HepG2 (cell line): ENCODE measurements around the gene SPP1. TPM values are rescaled to one million over a fixed set of nuclear protein-coding genes. Genes with fewer than 3 reads are reported as not detected.

Experiments used
- ARHGAP35 ChIP-seq: sonication (generic); formaldehyde crosslinking; IDR thresholded peaks from 2 replicates; pipeline ENCODE4 v1.9.0; 2022; ENCODE audit warnings: mild to moderate bottlenecking, inconsistent platforms, moderate library complexity, missing genetic modification reagents, borderline replicate concordance
- ARNTL ChIP-seq: sonication (generic); formaldehyde crosslinking; IDR thresholded peaks from 2 replicates; pipeline ENCODE4 v1.4.0; 2020; ENCODE audit warnings: mild to moderate bottlenecking, missing genetic modification reagents
- ATF7-NPFF ChIP-seq: sonication (generic); formaldehyde crosslinking; IDR thresholded peaks from 2 replicates; pipeline ENCODE4 v1.8.1; 2023; ENCODE audit warnings: mild to moderate bottlenecking, low read depth, missing genetic modification reagents, moderate library complexity
- ERF ChIP-seq: IDR thresholded peaks from 2 replicates; pipeline ENCODE4 v1.6.1; 2018; ENCODE audit warnings: missing biosample characterization, missing genetic modification reagents
- GABPA ChIP-seq, 2 experiments: IDR thresholded peaks; 2 replicates each; pipeline ENCODE4 v1.6.1; 2011 to 2016; ENCODE audit warnings: low read depth in 2 of 2, low read length in 1 of 2, missing biosample characterization in 1 of 2, missing genetic modification characterization in 1 of 2
- HDAC2 ChIP-seq: sonication (generic); formaldehyde crosslinking; IDR thresholded peaks from 2 replicates; pipeline ENCODE4 v1.4.0; 2020; ENCODE audit warnings: missing genetic modification reagents
- NFE2L1 ChIP-seq: sonication (generic); formaldehyde crosslinking; IDR thresholded peaks from 2 replicates; pipeline ENCODE4 v1.4.0; 2020; ENCODE audit warnings: missing genetic modification reagents, mild to moderate bottlenecking, borderline replicate concordance
- NONO ChIP-seq, 2 experiments: fragments of 450-650 bp in 1 of 2; sonication (generic) in 1 of 2; formaldehyde crosslinking in 1 of 2; IDR thresholded peaks in 1 of 2; conservative IDR thresholded peaks in 1 of 2; 2 replicates each; pipeline versions ENCODE4 v1.6.1 to v1.8.0; 2017 to 2022; ENCODE audit warnings: mild to moderate bottlenecking in 1 of 2, missing genetic modification reagents in 1 of 2, moderate library complexity in 1 of 2
- SIX1 ChIP-seq: sonication (generic); formaldehyde crosslinking; IDR thresholded peaks from 2 replicates; pipeline ENCODE4 v1.4.0; 2020; ENCODE audit warnings: missing genetic modification reagents, borderline replicate concordance
- ZBTB20 ChIP-seq: sonication (generic); formaldehyde crosslinking; IDR thresholded peaks from 2 replicates; pipeline ENCODE4 v1.8.1; 2023; ENCODE audit warnings: missing genetic modification reagents, low read depth, mild to moderate bottlenecking, borderline replicate concordance
- ZNF598 ChIP-seq: sonication (generic); formaldehyde crosslinking; IDR thresholded peaks from 2 replicates; pipeline ENCODE4 v1.5.1; 2020; ENCODE audit warnings: mild to moderate bottlenecking, missing genetic modification reagents, borderline replicate concordance
- ZNF878 ChIP-seq: sonication (generic); formaldehyde crosslinking; IDR thresholded peaks from 2 replicates; pipeline ENCODE4 v1.8.1; 2023; ENCODE audit warnings: mild to moderate bottlenecking, missing genetic modification reagents, moderate library complexity
- ZSCAN21 ChIP-seq: sonication (generic); formaldehyde crosslinking; IDR thresholded peaks from 2 replicates; pipeline ENCODE4 v1.8.0; 2022; ENCODE audit warnings: mild to moderate bottlenecking, missing genetic modification reagents, moderate library complexity, borderline replicate concordance
- polyA plus RNA-seq, 8 experiments: library from polyadenylated mRNA; depleted of rRNA in 3 of 8; stranded (reverse) in 7 of 8; unstranded in 1 of 8; fragments of >200 nt; fragmentation: Illumina TruSeq in 4 of 8; extraction: Trizol in 4 of 8; gene quantifications; 2 replicates each; pipeline versions ENCODE4 v1.2.1 to v1.2.3, GENCODE V29; 2011 to 2016; ENCODE audit warnings: low read depth in 4 of 8, missing spikeins in 1 of 8, mixed read lengths in 1 of 8; ENCODE audit not compliant: insufficient read depth in 1 of 8
- total RNA-seq, 5 experiments: library from RNA; depleted of rRNA; stranded (reverse); fragments of >200 nt; fragmentation: Illumina TruSeq; extraction: Trizol; gene quantifications; 2 replicates each; pipeline ENCODE4 v1.2.3, GENCODE V29; 2016; ENCODE audit warnings: low read depth in 1 of 5
- TF ChIP-seq, protein P1 (sequence below): IDR thresholded peaks from 2 replicates; pipeline ENCODE4 v1.4.0; 2020; ENCODE audit warnings: mild to moderate bottlenecking, missing genetic modification reagents
- TF ChIP-seq, protein P2 (sequence below): sonication (generic); formaldehyde crosslinking; IDR thresholded peaks from 2 replicates; pipeline ENCODE4 v1.4.0; 2020; ENCODE audit warnings: low read depth, mild to moderate bottlenecking, missing genetic modification reagents
- TF ChIP-seq, protein P3 (sequence below): IDR thresholded peaks from 2 replicates; pipeline ENCODE4 v1.6.1; 2016; ENCODE audit warnings: low read depth, borderline replicate concordance
- TF ChIP-seq, protein P4 (sequence below): sonication (generic); formaldehyde crosslinking; IDR thresholded peaks from 2 replicates; pipeline ENCODE4 v1.9.0; 2022; ENCODE audit warnings: low read depth, missing genetic modification reagents
- TF ChIP-seq, protein P5 (sequence below): sonication (generic); formaldehyde crosslinking; IDR thresholded peaks from 2 replicates; pipeline ENCODE4 v1.5.1; 2020; ENCODE audit warnings: missing genetic modification reagents, mild to moderate bottlenecking, borderline replicate concordance
- TF ChIP-seq, protein P6 (sequence below): IDR thresholded peaks from 2 replicates; pipeline ENCODE4 v1.6.1; 2012; ENCODE audit warnings: inconsistent platforms

The SPP1 gene
- total and polyA plus RNA-seq, 2 of the 13 experiments (the other 11 are each of a cell fraction or from before 2014, with no cell fraction given), result 682 to 788 TPM

DNA sequence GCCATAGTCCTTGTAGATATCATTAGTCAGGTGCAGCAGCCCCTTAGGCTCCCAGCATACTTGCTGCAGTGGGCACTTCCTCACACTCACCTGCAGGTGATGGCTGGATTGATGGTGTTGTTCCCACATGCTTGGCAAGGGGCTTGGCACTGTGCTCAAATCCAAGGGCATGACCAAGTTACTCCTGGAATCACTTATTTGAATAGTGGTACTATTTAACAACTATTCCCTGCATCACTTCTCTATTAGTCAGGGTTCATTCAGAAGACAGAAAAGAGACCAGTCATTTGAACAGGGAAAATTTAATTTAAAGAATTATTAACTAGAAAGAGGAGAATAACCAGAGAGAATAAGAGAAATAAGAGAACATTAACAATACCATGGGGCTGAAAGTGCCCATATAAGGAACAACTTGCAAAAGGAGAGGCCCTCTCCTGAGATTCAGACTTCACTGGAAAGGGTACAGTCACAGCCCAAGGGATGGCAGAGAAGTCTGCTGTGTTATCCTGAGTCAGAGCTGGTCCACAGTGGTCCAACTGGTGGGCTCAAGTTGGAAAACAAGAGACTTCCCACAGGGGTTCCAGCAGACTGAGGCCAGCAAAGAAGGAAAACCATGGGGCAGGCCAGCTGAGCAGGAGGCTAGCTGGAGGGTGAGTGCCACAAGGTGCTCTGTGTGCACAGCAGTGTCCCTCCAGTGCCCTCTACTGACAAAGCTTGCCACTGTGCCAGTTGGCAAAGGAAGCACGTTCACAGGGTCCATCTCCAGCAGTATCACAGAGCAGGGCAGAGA is 9.8 kb downstream of the SPP1 start (continued):
- TF ChIP-seq ZNF598 (CRISPR knock-in tag), result no peak
- TF ChIP-seq ZSCAN21, result no peak
- TF ChIP-seq SIX1 (CRISPR knock-in tag), result no peak
- TF ChIP-seq ARNTL (CRISPR knock-in tag), result no peak
- no peak for TF ChIP-seq ARHGAP35 (CRISPR knock-in tag)
- peak; percentile 55; the same call in 1 of the 2 replicates for TF ChIP-seq ERF
- TF ChIP-seq, protein P1, sequence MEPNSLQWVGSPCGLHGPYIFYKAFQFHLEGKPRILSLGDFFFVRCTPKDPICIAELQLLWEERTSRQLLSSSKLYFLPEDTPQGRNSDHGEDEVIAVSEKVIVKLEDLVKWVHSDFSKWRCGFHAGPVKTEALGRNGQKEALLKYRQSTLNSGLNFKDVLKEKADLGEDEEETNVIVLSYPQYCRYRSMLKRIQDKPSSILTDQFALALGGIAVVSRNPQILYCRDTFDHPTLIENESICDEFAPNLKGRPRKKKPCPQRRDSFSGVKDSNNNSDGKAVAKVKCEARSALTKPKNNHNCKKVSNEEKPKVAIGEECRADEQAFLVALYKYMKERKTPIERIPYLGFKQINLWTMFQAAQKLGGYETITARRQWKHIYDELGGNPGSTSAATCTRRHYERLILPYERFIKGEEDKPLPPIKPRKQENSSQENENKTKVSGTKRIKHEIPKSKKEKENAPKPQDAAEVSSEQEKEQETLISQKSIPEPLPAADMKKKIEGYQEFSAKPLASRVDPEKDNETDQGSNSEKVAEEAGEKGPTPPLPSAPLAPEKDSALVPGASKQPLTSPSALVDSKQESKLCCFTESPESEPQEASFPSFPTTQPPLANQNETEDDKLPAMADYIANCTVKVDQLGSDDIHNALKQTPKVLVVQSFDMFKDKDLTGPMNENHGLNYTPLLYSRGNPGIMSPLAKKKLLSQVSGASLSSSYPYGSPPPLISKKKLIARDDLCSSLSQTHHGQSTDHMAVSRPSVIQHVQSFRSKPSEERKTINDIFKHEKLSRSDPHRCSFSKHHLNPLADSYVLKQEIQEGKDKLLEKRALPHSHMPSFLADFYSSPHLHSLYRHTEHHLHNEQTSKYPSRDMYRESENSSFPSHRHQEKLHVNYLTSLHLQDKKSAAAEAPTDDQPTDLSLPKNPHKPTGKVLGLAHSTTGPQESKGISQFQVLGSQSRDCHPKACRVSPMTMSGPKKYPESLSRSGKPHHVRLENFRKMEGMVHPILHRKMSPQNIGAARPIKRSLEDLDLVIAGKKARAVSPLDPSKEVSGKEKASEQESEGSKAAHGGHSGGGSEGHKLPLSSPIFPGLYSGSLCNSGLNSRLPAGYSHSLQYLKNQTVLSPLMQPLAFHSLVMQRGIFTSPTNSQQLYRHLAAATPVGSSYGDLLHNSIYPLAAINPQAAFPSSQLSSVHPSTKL (CRISPR knock-in tag), result 0 out of 2 replicates have a peak, but pooled peaks have one; percentile 28
- TF ChIP-seq NFE2L1 (CRISPR knock-in tag), result no peak
- no peak for TF ChIP-seq ZNF878 (CRISPR knock-in tag)
- TF ChIP-seq, protein P2, sequence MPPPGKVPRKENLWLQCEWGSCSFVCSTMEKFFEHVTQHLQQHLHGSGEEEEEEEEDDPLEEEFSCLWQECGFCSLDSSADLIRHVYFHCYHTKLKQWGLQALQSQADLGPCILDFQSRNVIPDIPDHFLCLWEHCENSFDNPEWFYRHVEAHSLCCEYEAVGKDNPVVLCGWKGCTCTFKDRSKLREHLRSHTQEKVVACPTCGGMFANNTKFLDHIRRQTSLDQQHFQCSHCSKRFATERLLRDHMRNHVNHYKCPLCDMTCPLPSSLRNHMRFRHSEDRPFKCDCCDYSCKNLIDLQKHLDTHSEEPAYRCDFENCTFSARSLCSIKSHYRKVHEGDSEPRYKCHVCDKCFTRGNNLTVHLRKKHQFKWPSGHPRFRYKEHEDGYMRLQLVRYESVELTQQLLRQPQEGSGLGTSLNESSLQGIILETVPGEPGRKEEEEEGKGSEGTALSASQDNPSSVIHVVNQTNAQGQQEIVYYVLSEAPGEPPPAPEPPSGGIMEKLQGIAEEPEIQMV (CRISPR knock-in tag), result no peak
- TF ChIP-seq, protein P3, sequence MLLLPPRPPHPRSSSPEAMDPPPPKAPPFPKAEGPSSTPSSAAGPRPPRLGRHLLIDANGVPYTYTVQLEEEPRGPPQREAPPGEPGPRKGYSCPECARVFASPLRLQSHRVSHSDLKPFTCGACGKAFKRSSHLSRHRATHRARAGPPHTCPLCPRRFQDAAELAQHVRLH (CRISPR knock-in tag), result 0 out of 2 replicates have a peak, but pooled peaks have one; percentile 42
- 0 out of 2 replicates have a peak, but pooled peaks have one; percentile 23 for TF ChIP-seq HDAC2
- TF ChIP-seq ZBTB20, result no peak
- TF ChIP-seq NONO (IDR thresholded peaks at IDR 0.05), result no peak
- TF ChIP-seq NONO (CRISPR knock-in tag; conservative IDR thresholded peaks at IDR 0.05), result 0 out of 2 replicates have a peak, but pooled peaks have one; percentile 36
- TF ChIP-seq GABPA (IDR thresholded peaks at IDR 0.05; ENCODE audit: low read depth, low read length), result no peak
- TF ChIP-seq GABPA (CRISPR knock-in tag; IDR thresholded peaks at IDR 0.05; ENCODE audit: low read depth), result no peak
- no peak for TF ChIP-seq ATF7-NPFF (CRISPR knock-in tag)
- TF ChIP-seq, protein P4, sequence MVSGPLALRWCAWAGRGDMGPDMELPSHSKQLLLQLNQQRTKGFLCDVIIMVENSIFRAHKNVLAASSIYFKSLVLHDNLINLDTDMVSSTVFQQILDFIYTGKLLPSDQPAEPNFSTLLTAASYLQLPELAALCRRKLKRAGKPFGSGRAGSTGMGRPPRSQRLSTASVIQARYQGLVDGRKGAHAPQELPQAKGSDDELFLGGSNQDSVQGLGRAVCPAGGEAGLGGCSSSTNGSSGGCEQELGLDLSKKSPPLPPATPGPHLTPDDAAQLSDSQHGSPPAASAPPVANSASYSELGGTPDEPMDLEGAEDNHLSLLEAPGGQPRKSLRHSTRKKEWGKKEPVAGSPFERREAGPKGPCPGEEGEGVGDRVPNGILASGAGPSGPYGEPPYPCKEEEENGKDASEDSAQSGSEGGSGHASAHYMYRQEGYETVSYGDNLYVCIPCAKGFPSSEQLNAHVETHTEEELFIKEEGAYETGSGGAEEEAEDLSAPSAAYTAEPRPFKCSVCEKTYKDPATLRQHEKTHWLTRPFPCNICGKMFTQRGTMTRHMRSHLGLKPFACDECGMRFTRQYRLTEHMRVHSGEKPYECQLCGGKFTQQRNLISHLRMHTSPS (CRISPR knock-in tag), result peak; percentile 89
- TF ChIP-seq, protein P5, sequence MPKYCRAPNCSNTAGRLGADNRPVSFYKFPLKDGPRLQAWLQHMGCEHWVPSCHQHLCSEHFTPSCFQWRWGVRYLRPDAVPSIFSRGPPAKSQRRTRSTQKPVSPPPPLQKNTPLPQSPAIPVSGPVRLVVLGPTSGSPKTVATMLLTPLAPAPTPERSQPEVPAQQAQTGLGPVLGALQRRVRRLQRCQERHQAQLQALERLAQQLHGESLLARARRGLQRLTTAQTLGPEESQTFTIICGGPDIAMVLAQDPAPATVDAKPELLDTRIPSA (CRISPR knock-in tag), result no peak
- TF ChIP-seq, protein P6, sequence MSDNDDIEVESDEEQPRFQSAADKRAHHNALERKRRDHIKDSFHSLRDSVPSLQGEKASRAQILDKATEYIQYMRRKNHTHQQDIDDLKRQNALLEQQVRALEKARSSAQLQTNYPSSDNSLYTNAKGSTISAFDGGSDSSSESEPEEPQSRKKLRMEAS, result peak; percentile 17; the same call in 1 of the 2 replicates
